Smooth muscle cell (in vitro differentiated cells): Measurements from ENCODE around the gene SERTAD4. TPM values are rescaled to one million over a fixed set of nuclear protein-coding genes. Genes with fewer than 3 reads are reported as not detected.

Experiments
- DNase-seq: peaks from one replicate; lab custom pipeline; 2025; ENCODE audit not compliant: unreplicated experiment; lab: John Stamatoyannopoulos, UW
- H2AFZ ChIP-seq: fragments of 200-600 bp; sonication (generic); 2 replicates; pipeline ENCODE4 v1.6.0; 2016; ENCODE audit warnings: antibody characterized with exemption, low read depth, mild to moderate bottlenecking
- H3F3A ChIP-seq: fragments of 200-600 bp; sonication (generic); 2 replicates; pipeline ENCODE4 v1.6.0; 2017; ENCODE audit warnings: antibody characterized with exemption, low read depth
- H3K27ac ChIP-seq: fragments of 200-600 bp; sonication (generic); 2 replicates; pipeline ENCODE4 v1.5.1; 2016; ENCODE audit warnings: low read depth, mild to moderate bottlenecking
- H3K27me3 ChIP-seq: fragments of 200-600 bp; sonication (generic); 2 replicates; pipeline ENCODE4 v1.6.1; 2016; ENCODE audit warnings: low read depth, mild to moderate bottlenecking
- H3K36me3 ChIP-seq: fragments of 200-600 bp; sonication (generic); 2 replicates; pipeline ENCODE4 v1.5.1; 2016; ENCODE audit warnings: low read depth
- H3K4me1 ChIP-seq: fragments of 200-600 bp; sonication (generic); 2 replicates; pipeline ENCODE4 v1.5.1; 2016; ENCODE audit warnings: low read depth
- H3K4me2 ChIP-seq: fragments of 200-600 bp; sonication (generic); 2 replicates; pipeline ENCODE4 v1.6.0; 2016; ENCODE audit warnings: mild to moderate bottlenecking
- H3K4me3 ChIP-seq: fragments of 200-600 bp; sonication (generic); 2 replicates; pipeline ENCODE4 v1.5.1; 2016; ENCODE audit warnings: mild to moderate bottlenecking
- H3K79me2 ChIP-seq: fragments of 200-600 bp; sonication (generic); 2 replicates; pipeline ENCODE4 v1.6.0; 2016; ENCODE audit warnings: low read depth, mild to moderate bottlenecking
- H3K9ac ChIP-seq: fragments of 200-600 bp; sonication (generic); 2 replicates; pipeline ENCODE4 v1.6.0; 2016; ENCODE audit warnings: low read depth
- H3K9me3 ChIP-seq: fragments of 200-600 bp; sonication (generic); replicated peaks from 2 replicates; pipeline ENCODE4 v1.5.1; 2016; ENCODE audit warnings: low read depth
- H4K20me1 ChIP-seq: fragments of 200-600 bp; sonication (generic); 2 replicates; pipeline ENCODE4 v1.6.0; 2016; ENCODE audit warnings: low read depth
- WGBS: methylation state at CpG from one replicate; pipeline ENCODE4 v1.1.7; 2016; ENCODE audit warnings: low lambda C conversion rate; 5-methylcytosine and 5-hydroxymethylcytosine counted together
- polyA plus RNA-seq: library from polyadenylated mRNA; unstranded; fragments of >200 nt; fragmentation: Nextera tagmentation; extraction: Ambion mirVana; gene quantifications from 2 replicates; pipeline ENCODE4 v1.2.1, GENCODE V29; 2016
- total RNA-seq: library from RNA; depleted of rRNA; stranded (reverse); fragments of >200 nt; gene quantifications from 2 replicates; pipeline ENCODE4 v1.2.3, GENCODE V29; 2014
- TF ChIP-seq, protein P1 (sequence below): fragments of 200-600 bp; sonication (generic); IDR thresholded peaks from 2 replicates; pipeline ENCODE4 v1.5.1; 2017; ENCODE audit warnings: borderline replicate concordance, mild to moderate bottlenecking, antibody characterized with exemption; ENCODE audit not compliant: insufficient read depth, poor library complexity, severe bottlenecking

SERTAD4 gene
- total and polyA plus RNA-seq, 2 experiments from 2014 or later = 0.18 to 3.1 TPM

DNA sequence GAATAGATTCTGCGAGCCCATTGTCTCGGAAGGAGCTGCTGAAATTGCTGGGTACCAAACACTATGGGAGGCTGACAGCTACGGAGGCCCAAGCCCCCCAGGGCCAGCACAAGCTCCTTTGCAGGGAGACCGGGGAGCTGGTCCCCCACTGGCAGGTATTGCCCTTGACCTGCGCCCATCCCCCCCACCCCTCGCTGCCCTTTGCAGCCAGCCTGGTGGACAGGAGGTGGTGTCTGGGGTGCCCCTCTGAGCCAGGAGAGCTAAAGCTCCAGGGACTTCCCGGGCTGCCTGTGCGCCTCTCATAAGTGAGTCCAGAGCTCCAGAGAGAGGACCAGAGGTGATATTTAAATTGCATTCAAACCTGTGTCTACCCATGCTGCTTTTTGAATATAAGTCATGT lies 5.4 kb downstream of the SERTAD4 start:
- peak overlapping the region; percentile 18 for H3K4me2 ChIP-seq
- H4K20me1 ChIP-seq = no peaks in the 10 kb centered on the region
- no peaks in the 10 kb centered on the region for H3K79me2 ChIP-seq
- H3K27ac ChIP-seq = no peak overlapping the region
- H3K9ac ChIP-seq = no peak overlapping the region
- H3K36me3 ChIP-seq = no peaks in the 10 kb centered on the region
- TF ChIP-seq, protein P1, sequence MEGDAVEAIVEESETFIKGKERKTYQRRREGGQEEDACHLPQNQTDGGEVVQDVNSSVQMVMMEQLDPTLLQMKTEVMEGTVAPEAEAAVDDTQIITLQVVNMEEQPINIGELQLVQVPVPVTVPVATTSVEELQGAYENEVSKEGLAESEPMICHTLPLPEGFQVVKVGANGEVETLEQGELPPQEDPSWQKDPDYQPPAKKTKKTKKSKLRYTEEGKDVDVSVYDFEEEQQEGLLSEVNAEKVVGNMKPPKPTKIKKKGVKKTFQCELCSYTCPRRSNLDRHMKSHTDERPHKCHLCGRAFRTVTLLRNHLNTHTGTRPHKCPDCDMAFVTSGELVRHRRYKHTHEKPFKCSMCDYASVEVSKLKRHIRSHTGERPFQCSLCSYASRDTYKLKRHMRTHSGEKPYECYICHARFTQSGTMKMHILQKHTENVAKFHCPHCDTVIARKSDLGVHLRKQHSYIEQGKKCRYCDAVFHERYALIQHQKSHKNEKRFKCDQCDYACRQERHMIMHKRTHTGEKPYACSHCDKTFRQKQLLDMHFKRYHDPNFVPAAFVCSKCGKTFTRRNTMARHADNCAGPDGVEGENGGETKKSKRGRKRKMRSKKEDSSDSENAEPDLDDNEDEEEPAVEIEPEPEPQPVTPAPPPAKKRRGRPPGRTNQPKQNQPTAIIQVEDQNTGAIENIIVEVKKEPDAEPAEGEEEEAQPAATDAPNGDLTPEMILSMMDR = no peak
- no peaks in the 10 kb centered on the region for H3K9me3 ChIP-seq
- DNase-seq = no peak
- H3F3A ChIP-seq = peaks cover 35% of the 10 kb centered on the region
- WGBS = 89% methylated on average over 6 of the region's 8 CpGs
- no peak overlapping the region for H2AFZ ChIP-seq
- H3K4me1 ChIP-seq = peaks cover 20% of the 10 kb centered on the region
- no peak overlapping the region for H3K4me3 ChIP-seq
- no peaks in the 10 kb centered on the region for H3K27me3 ChIP-seq

DNA sequence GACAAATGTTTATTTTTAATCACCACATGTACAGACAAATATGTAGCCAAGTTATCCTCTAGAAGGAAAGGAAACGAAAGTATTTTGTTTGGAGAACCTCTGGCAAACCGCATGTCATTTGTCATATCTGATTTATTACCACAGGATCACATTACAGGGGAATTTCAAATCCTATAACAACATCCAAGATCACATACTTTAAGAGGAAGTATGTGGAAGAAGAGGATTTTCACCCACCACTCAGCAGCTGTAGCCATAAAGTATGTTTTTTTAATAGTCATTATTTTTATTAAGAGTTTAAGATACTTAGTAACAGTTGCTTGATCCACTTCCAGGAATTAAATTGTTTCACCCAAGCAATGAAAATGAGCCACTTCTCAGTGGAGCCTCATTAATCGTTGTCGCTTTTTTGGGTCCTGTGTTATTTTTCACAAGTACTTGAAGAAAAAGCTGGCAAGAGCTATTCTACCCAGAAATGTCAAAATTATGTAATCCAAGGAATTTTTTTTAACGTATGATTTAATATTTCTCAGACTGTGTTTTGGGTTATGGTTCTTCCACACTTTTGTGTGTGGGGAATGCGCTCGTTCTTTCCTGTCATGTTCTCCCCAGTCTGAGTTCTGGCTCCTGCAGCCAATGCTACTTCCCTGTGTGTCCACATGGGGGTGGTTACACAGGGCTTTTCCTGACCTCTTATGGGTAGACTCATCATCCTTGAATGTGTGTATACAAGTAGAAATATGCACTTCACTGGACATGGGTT lies 6.9 kb downstream of the SERTAD4 start:
- TF ChIP-seq, protein P1 = peak; percentile 46
- no peaks in the 10 kb centered on the region for H4K20me1 ChIP-seq
- H3K27me3 ChIP-seq = no peaks in the 10 kb centered on the region
- 59% methylated on average over 7 of the region's 7 CpGs for WGBS
- no peak for DNase-seq
- peaks cover 27% of the 10 kb centered on the region for H3F3A ChIP-seq
- peak overlapping the region; percentile 18 for H3K4me2 ChIP-seq
- peaks cover 18% of the 10 kb centered on the region for H3K4me1 ChIP-seq
- H2AFZ ChIP-seq = no peak overlapping the region
- H3K9me3 ChIP-seq = no peaks in the 10 kb centered on the region
- no peak overlapping the region for H3K9ac ChIP-seq
- H3K27ac ChIP-seq = peak overlapping the region; percentile 25
- no peaks in the 10 kb centered on the region for H3K36me3 ChIP-seq
- H3K4me3 ChIP-seq = no peak overlapping the region
- no peaks in the 10 kb centered on the region for H3K79me2 ChIP-seq

DNA sequence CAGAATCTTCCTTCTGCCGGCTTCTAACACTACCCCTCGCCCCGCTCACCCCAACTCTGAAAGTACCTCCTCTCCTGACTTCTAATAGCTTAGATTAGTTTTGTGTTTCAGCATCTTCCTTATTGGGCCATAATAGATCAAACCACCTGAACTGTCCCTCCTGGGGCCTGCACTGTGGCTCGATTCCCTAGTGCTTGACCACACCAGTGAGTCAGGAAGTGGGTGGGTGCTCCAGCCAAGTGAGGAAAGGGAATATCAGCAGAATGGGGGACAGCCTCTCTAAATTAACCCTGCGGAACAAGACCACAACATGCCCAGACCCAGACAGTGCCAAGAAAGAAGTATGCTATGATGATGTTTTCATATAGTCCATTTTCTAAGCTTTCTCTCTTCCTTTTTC lies 8.5 kb downstream of the SERTAD4 start:
- no peaks in the 10 kb centered on the region for H3K36me3 ChIP-seq
- WGBS = 90% methylated on average over 5 of the region's 5 CpGs
- H3K4me3 ChIP-seq = no peak overlapping the region
- no peak overlapping the region for H2AFZ ChIP-seq
- H3K4me1 ChIP-seq = peaks cover 18% of the 10 kb centered on the region
- H3K27ac ChIP-seq = no peak overlapping the region
- no peaks in the 10 kb centered on the region for H3K27me3 ChIP-seq
- H3K9me3 ChIP-seq = no peaks in the 10 kb centered on the region
- TF ChIP-seq, protein P1 = no peak
- peaks cover 11% of the 10 kb centered on the region for H3F3A ChIP-seq
- H3K79me2 ChIP-seq = no peaks in the 10 kb centered on the region
- no peak overlapping the region for H3K9ac ChIP-seq
- no peak overlapping the region for H3K4me2 ChIP-seq
- DNase-seq = no peak
- H4K20me1 ChIP-seq = no peaks in the 10 kb centered on the region

DNA sequence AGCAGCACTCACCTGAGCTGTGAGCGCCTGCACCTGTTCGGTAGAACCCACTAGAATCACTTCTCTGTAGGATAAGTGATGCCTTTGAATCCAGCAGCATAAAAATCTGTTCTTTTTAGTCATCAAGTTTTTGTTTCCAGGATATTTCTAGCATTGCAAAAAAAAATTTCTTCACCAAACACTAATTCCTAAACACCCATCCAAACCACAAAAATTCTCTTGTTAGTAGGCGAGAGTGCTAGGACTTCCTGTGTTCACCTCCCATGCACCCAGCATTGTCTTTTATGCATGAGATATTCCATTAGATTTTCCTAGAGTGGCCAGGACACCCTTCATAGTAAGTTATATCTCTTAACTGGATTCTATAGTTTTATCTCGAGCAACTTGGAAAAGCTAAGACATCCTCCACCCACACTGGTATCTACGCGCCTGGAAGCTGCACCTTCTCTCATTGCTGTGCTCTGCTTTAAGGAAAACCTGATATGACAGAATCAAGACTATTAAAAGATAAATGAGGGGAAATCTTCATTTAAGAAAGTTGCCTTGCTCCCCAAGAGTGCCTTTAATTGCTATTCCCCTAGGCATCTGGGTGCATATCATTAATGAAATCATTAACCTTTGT lies 12.3 kb downstream of the SERTAD4 start:
- Histone ChIP-seq H3K4me3 (no peak overlapping the region), H3F3A (no peaks in the 10 kb centered on the region), H3K36me3 (no peaks in the 10 kb centered on the region), H2AFZ (no peak overlapping the region), H3K4me1 (no peaks in the 10 kb centered on the region), H3K9me3 (no peaks in the 10 kb centered on the region), H3K9ac (no peak overlapping the region), H3K27me3 (no peaks in the 10 kb centered on the region), H3K27ac (no peak overlapping the region), H3K79me2 (no peaks in the 10 kb centered on the region), H3K4me2 (no peak overlapping the region), H4K20me1 (no peaks in the 10 kb centered on the region)
- DNase-seq = no peak
- WGBS = 83% methylated on average over 6 of the region's 6 CpGs
- TF ChIP-seq, protein P1 = no peak
